Neural cell (in vitro differentiated cells): ENCODE measurements around the gene CARD6. TPM values are rescaled to one million over a fixed set of nuclear protein-coding genes. Genes with fewer than 3 reads are reported as not detected.

Source experiments
- H2AFZ ChIP-seq: fragments of 200-600, 300-800 bp; sonication (generic), shearing (Covaris generic); 2 replicates; pipeline ENCODE4 v1.6.0; 2014; ENCODE audit warnings: low read depth, mild to moderate bottlenecking, antibody characterized with exemption, low read length, moderate library complexity
- H3F3A ChIP-seq: fragments of 200-600 bp; shearing (Covaris generic); 2 replicates; pipeline ENCODE4 v1.6.1; 2016; ENCODE audit warnings: mild to moderate bottlenecking, moderate library complexity, mixed read lengths, antibody characterized with exemption, low read length; ENCODE audit not compliant: insufficient read depth, poor library complexity, severe bottlenecking
- H3K27ac ChIP-seq: fragments of 200-600, 300-800 bp; sonication (generic), shearing (Covaris generic); 2 replicates; pipeline ENCODE4 v1.5.1; 2014; ENCODE audit warnings: mild to moderate bottlenecking, low read length, moderate library complexity
- H3K27me3 ChIP-seq: fragments of 300-800, 200-600 bp; sonication (generic), shearing (Covaris generic); 2 replicates; pipeline ENCODE4 v1.6.0; 2014; ENCODE audit warnings: mild to moderate bottlenecking, low read depth, low read length, moderate library complexity; ENCODE audit not compliant: insufficient read depth
- H3K36me3 ChIP-seq: fragments of 300-800, 200-600 bp; sonication (generic), shearing (Covaris generic); 2 replicates; pipeline ENCODE4 v1.5.1; 2014; ENCODE audit warnings: mild to moderate bottlenecking, antibody characterized with exemption, low read length, moderate library complexity; ENCODE audit not compliant: insufficient read depth
- H3K4me2 ChIP-seq: fragments of 300-800, 200-600 bp; sonication (generic), shearing (Covaris generic); 2 replicates; pipeline ENCODE4 v1.6.0; 2014; ENCODE audit warnings: mild to moderate bottlenecking, low read length
- H3K4me3 ChIP-seq: fragments of 300-800, 200-600 bp; sonication (generic), shearing (Covaris generic); 2 replicates; pipeline ENCODE4 v1.5.1; 2014; ENCODE audit warnings: mild to moderate bottlenecking, low read length, moderate library complexity
- H3K79me2 ChIP-seq: fragments of 200-600 bp; shearing (Covaris generic); replicated peaks from 2 replicates; pipeline ENCODE4 v1.6.0; 2014; ENCODE audit warnings: mild to moderate bottlenecking, low read length, moderate library complexity; ENCODE audit not compliant: insufficient read depth
- H3K9ac ChIP-seq: fragments of 300-800, 200-600 bp; sonication (generic), shearing (Covaris generic); 2 replicates; pipeline ENCODE4 v1.6.1; 2016; ENCODE audit warnings: mild to moderate bottlenecking, low read length, mixed read lengths
- H3K9me2 ChIP-seq: fragments of 200-600 bp; shearing (Covaris generic); 2 replicates; pipeline ENCODE4 v1.6.1; 2016; ENCODE audit warnings: mild to moderate bottlenecking, low read length, mixed read lengths; ENCODE audit not compliant: insufficient read depth
- H3K9me3 ChIP-seq: fragments of 200-600, 300-800 bp; sonication (generic), shearing (Covaris generic); 2 replicates; pipeline ENCODE4 v1.6.1; 2016; ENCODE audit warnings: mild to moderate bottlenecking, mixed run types, low read length, moderate library complexity, mixed read lengths
- H4K20me1 ChIP-seq: fragments of 200-600 bp; shearing (Covaris generic); 2 replicates; pipeline ENCODE4 v1.6.1; 2016; ENCODE audit warnings: mild to moderate bottlenecking, mixed run types; ENCODE audit not compliant: insufficient read depth
- CTCF ChIP-seq: fragments of 450-650 bp; IDR thresholded peaks from 2 replicates; pipeline ENCODE4 v1.5.1; 2014; ENCODE audit warnings: antibody characterized with exemption, mild to moderate bottlenecking, moderate library complexity; ENCODE audit not compliant: poor library complexity, severe bottlenecking
- EP300 ChIP-seq: fragments of 450-650 bp; conservative IDR thresholded peaks from 2 replicates; pipeline ENCODE4 v1.6.1; 2014; ENCODE audit warnings: antibody characterized with exemption, mild to moderate bottlenecking, moderate library complexity; ENCODE audit not compliant: poor library complexity, severe bottlenecking
- EZH2 ChIP-seq: fragments of 200-600, 300-800 bp; shearing (Covaris generic), sonication (generic); IDR thresholded peaks from 2 replicates; pipeline ENCODE4 v1.6.1; 2014; ENCODE audit warnings: antibody characterized with exemption, low read length, borderline replicate concordance, mild to moderate bottlenecking; ENCODE audit not compliant: insufficient read depth, poor library complexity, severe bottlenecking
- MXI1 ChIP-seq: fragments of 450-650 bp; conservative IDR thresholded peaks from 2 replicates; pipeline ENCODE4 v1.6.1; 2014; ENCODE audit warnings: antibody characterized with exemption, mild to moderate bottlenecking; ENCODE audit not compliant: poor library complexity, severe bottlenecking
- POLR2AphosphoS5 ChIP-seq: IDR thresholded peaks from 2 replicates; pipeline ENCODE4 v1.6.1; 2012
- RAD21 ChIP-seq: fragments of 450-650 bp; conservative IDR thresholded peaks from 2 replicates; pipeline ENCODE4 v1.6.1; 2014; ENCODE audit warnings: antibody characterized with exemption, mild to moderate bottlenecking, moderate library complexity
- REST ChIP-seq: IDR thresholded peaks from 2 replicates; pipeline ENCODE4 v1.6.1; 2012; ENCODE audit warnings: borderline replicate concordance
- SMC3 ChIP-seq: fragments of 450-650 bp; conservative IDR thresholded peaks from 2 replicates; pipeline ENCODE4 v1.6.1; 2014; ENCODE audit warnings: antibody characterized with exemption, mild to moderate bottlenecking, moderate library complexity; ENCODE audit not compliant: poor library complexity
- TAF1 ChIP-seq: IDR thresholded peaks from 2 replicates; pipeline ENCODE4 v1.6.1; 2012; ENCODE audit warnings: low read depth
- polyA plus RNA-seq: library from polyadenylated mRNA; depleted of rRNA; stranded (reverse); fragments of >200 nt; gene quantifications from 2 replicates; pipeline ENCODE4 v1.2.3, GENCODE V29; 2014

Gene CARD6
- polyA plus RNA-seq, 1 donor from 2014 or later: 0.06 TPM

GRCh38 chr5:40799258-40799657 is 41.9 kb upstream of the CARD6 start:
- Histone ChIP-seq H3K79me2 (peaks cover 26% of the 10 kb centered on the region), H3K27ac (no peak overlapping the region), H3K36me3 (no peaks in the 10 kb centered on the region), H4K20me1 (no peaks in the 10 kb centered on the region), H3K4me3 (peak overlapping the region; percentile 94), H3F3A (peaks cover 3% of the 10 kb centered on the region), H3K4me2 (peak overlapping the region; percentile 93), H3K9me2 (no peaks in the 10 kb centered on the region), H3K9ac (no peak overlapping the region), H2AFZ (no peak overlapping the region), H3K9me3 (no peaks in the 10 kb centered on the region), H3K27me3 (no peaks in the 10 kb centered on the region)
- no peak for TF ChIP-seq POLR2AphosphoS5
- no peak for TF ChIP-seq MXI1
- TF ChIP-seq EZH2: no peak
- no peak for TF ChIP-seq SMC3
- no peak for TF ChIP-seq RAD21
- no peak for TF ChIP-seq TAF1
- no peak for TF ChIP-seq REST
- no peak for TF ChIP-seq CTCF
- no peak for TF ChIP-seq EP300

GRCh38 chr5:40801771-40802562 is 39.2 kb upstream of the CARD6 start:
- no peak for TF ChIP-seq CTCF
- TF ChIP-seq RAD21: no peak
- no peak for TF ChIP-seq SMC3
- TF ChIP-seq MXI1: no peak
- no peak for TF ChIP-seq REST
- TF ChIP-seq EZH2: no peak
- Histone ChIP-seq H3K36me3 (no peaks in the 10 kb centered on the region), H4K20me1 (no peaks in the 10 kb centered on the region), H3K79me2 (peaks cover 3% of the 10 kb centered on the region), H3K9me3 (no peaks in the 10 kb centered on the region), H3K9me2 (no peaks in the 10 kb centered on the region), H3F3A (peaks cover 3% of the 10 kb centered on the region), H3K27me3 (no peaks in the 10 kb centered on the region), H3K4me3 (no peak overlapping the region), H3K27ac (no peak overlapping the region), H3K9ac (no peak overlapping the region), H3K4me2 (no peak overlapping the region), H2AFZ (no peak overlapping the region)
